ENCODE data around the gene GCNT4. TPM values are rescaled to one million over a fixed set of nuclear protein-coding genes. Genes with fewer than 3 reads are reported as not detected.

Gene GCNT4
- total and polyA plus RNA-seq, 2 of the 8 experiments (the other 6 are each of a cell fraction or from before 2014, with no cell fraction given), result 1.1 to 14.5 TPM

DNA sequence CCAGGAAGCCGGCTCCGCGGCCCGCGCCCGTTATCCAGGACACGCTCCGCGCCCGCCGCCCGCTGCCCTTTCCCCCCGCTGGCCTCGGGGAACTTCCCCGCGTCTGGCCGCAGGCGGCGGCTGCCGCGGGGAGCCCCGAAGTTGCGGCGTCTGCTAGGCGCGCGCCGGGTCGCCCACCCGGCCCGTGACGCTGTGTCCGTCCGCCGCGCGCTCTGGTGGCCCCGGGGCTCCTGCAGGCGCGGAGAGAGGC is 621 bp upstream of the GCNT4 start:
- H3K79me1 ChIP-seq (ENCODE audit: low read depth, low read length), result no peaks in the 10 kb centered on the region
- H2BK120ac ChIP-seq (replicated peaks; ENCODE audit: low read depth, low read length), result no peak overlapping the region
- peak overlapping the region; percentile 68 to 76 (median 73) for H3K4me3 ChIP-seq (ENCODE audit: extremely low read depth in 1 of 4, insufficient read depth in 2 of 4, low read depth in 3 of 4, low read length in 4 of 4)
- H2AFZ ChIP-seq (ENCODE audit: low read length), result no peak overlapping the region
- no peak overlapping the region for H3K23ac ChIP-seq (ENCODE audit: insufficient read length)
- H3K14ac ChIP-seq (ENCODE audit: insufficient read length), result no peak overlapping the region
- H3K4ac ChIP-seq (replicated peaks; ENCODE audit: insufficient read length, low read depth, low read length), result no peak overlapping the region
- ChIA-PET CTCF (ENCODE audit: partially characterized antibody) (interaction anchor here (0.6 to 4.3 kb wide), 4 partner anchors 12 to 184 kb away, joined by 3 to 29 read pairs (median 5); partner anchors contain the start of gene ANKRD31), POLR2A (ENCODE audit: partially characterized antibody) (interaction anchor here (3.2 kb wide), 1 partner anchor 184 kb away, joined by 12 read pairs; the partner anchor contains the start of gene ANKRD31)
- peaks cover 0 to 33% (median 15%) of the 10 kb centered on the region in 4 experiments; a peak in 4 of 7 replicates for H3K27me3 ChIP-seq (replicated peaks in 1 of 4; ENCODE audit: control insufficient read depth in 3 of 4, extremely low read depth in 1 of 4, insufficient read depth in 3 of 4, low read length in 3 of 4)
- H4K20me1 ChIP-seq (replicated peaks in 1 of 2; ENCODE audit: control insufficient read depth in 1 of 2, insufficient read depth in 2 of 2, low read length in 2 of 2), result peaks cover 0 to 8% of the 10 kb centered on the region in 2 experiments
- H4K8ac ChIP-seq (ENCODE audit: extremely low read depth, insufficient read depth, low read length), result peak overlapping the region; percentile 85; the same call in 1 of the 2 replicates
- H3K79me2 ChIP-seq (ENCODE audit: control insufficient read depth in 1 of 2, insufficient read depth in 2 of 2, low read length in 2 of 2), result peaks cover 0 to 43% of the 10 kb centered on the region in 2 experiments; a peak in 2 of 4 replicates
- H3K27ac ChIP-seq (ENCODE audit: low read depth, low read length), result no peak overlapping the region
- FAIRE-seq (no peak), DNase-seq (ENCODE audit: low read depth in 1 of 2, low spot score in 2 of 2) (no peak)
- no peak overlapping the region for H3K56ac ChIP-seq (replicated peaks; ENCODE audit: insufficient read length, low read depth, low read length)
- peak overlapping the region; percentile 93 to 97 for H3K4me2 ChIP-seq (ENCODE audit: insufficient read depth in 1 of 2, low read depth in 2 of 2, low read length in 2 of 2)
- no peak overlapping the region for H2AK5ac ChIP-seq (ENCODE audit: low read depth, low read length)
- H3K4me1 ChIP-seq (replicated peaks in 1 of 4; ENCODE audit: control insufficient read depth in 3 of 4, insufficient read depth in 4 of 4, low read length in 3 of 4), result peaks cover 18 to 35% (median 27%) of the 10 kb centered on the region in 4 experiments
- H2BK12ac ChIP-seq (ENCODE audit: low read depth, low read length), result no peak overlapping the region
- no peak overlapping the region for H4K5ac ChIP-seq (ENCODE audit: insufficient read length, low read depth, low read length)
- H3K9ac ChIP-seq (replicated peaks in 1 of 4; ENCODE audit: extremely low read depth in 1 of 4, low read depth in 3 of 4, low read length in 3 of 4), result peak overlapping the region in 2 of 4 experiments; percentile 60 to 90; a peak in 3 of 7 replicates
- H3K9me3 ChIP-seq (ENCODE audit: insufficient read depth in 2 of 2, low read depth in 1 of 2, low read length in 1 of 2), result no peaks in the 10 kb centered on the region
- H2BK15ac ChIP-seq (ENCODE audit: low read length), result no peak overlapping the region
- H3K36me3 ChIP-seq (ENCODE audit: control insufficient read depth in 2 of 4, insufficient read depth in 4 of 4, low read length in 3 of 4), result no peaks in the 10 kb centered on the region
- no peak overlapping the region for H3K18ac ChIP-seq (ENCODE audit: extremely low read depth, low read length)
- H4K91ac ChIP-seq (replicated peaks; ENCODE audit: insufficient read length, low read length), result no peak overlapping the region
- H2BK20ac ChIP-seq (ENCODE audit: low read length), result no peak overlapping the region
- no peak overlapping the region for H2BK5ac ChIP-seq (ENCODE audit: low read depth, low read length)
- 1% methylated on average over 22 of the region's 40 CpGs; no CpG with 5 or more reads in 1 of the 2 experiments for WGBS, 2 experiments (ENCODE audit: extremely low coverage in 1 of 2, insufficient coverage in 1 of 2, insufficient read length in 1 of 2, insufficient replicate concordance in 2 of 2, low coverage in 1 of 2, low lambda C conversion rate in 2 of 2, missing lambda C conversion rate in 1 of 2)
- peaks cover 13% of the 10 kb centered on the region for H3K23me2 ChIP-seq (ENCODE audit: low read depth, low read length)
- TF ChIP-seq NRF1 (IDR thresholded peaks at IDR 0.05; ENCODE audit: low read depth, low read length), result no peak
- TF ChIP-seq SP2 (IDR thresholded peaks at IDR 0.05; ENCODE audit: low read length), result no peak
- TF ChIP-seq, protein P1, sequence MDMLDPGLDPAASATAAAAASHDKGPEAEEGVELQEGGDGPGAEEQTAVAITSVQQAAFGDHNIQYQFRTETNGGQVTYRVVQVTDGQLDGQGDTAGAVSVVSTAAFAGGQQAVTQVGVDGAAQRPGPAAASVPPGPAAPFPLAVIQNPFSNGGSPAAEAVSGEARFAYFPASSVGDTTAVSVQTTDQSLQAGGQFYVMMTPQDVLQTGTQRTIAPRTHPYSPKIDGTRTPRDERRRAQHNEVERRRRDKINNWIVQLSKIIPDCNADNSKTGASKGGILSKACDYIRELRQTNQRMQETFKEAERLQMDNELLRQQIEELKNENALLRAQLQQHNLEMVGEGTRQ (IDR thresholded peaks at IDR 0.05; ENCODE audit: low read length), result no peak
- TF ChIP-seq EP300 (IDR thresholded peaks at IDR 0.05; ENCODE audit: borderline replicate concordance in 1 of 2, low read depth in 2 of 2, low read length in 2 of 2), result no peak
- TF ChIP-seq SAP30 (IDR thresholded peaks at IDR 0.05; ENCODE audit: insufficient read depth, insufficient replicate concordance, low read length), result no peak
- TF ChIP-seq CTBP2 (IDR thresholded peaks at IDR 0.05; ENCODE audit: borderline replicate concordance, insufficient read depth, insufficient read length, low read length), result no peak
- TF ChIP-seq MAFK (IDR thresholded peaks at IDR 0.05; ENCODE audit: low read depth, low read length), result no peak
- no peak for TF ChIP-seq CREB1 (IDR thresholded peaks at IDR 0.05)
- TF ChIP-seq FOSL1 (IDR thresholded peaks at IDR 0.05; ENCODE audit: insufficient read depth, low read depth, low read length), result no peak
- TF ChIP-seq HDAC2 (IDR thresholded peaks at IDR 0.05; ENCODE audit: borderline replicate concordance in 1 of 2, low read depth in 2 of 2, low read length in 2 of 2), result no peak
- TF ChIP-seq TAF7 (optimal IDR thresholded peaks at IDR 0.05; ENCODE audit: borderline replicate concordance, low read depth, low read length), result no peak
- no peak for TF ChIP-seq NANOG (IDR thresholded peaks at IDR 0.05; ENCODE audit: insufficient read depth, low read depth, low read length, poor library complexity, severe bottlenecking)
